H54 (cell line): ENCODE results near the gene RPL3.

ENCODE experiments used
- DNase-seq: peaks from one replicate; pipeline ENCODE4 v3.0.0; 2011; ENCODE audit warnings: low spot score, mixed read lengths; ENCODE audit not compliant: insufficient read length
- FAIRE-seq: peaks from 3 replicates; lab custom pipeline; 2011; peaks lifted over from hg19 to GRCh38; lab: Jason Lieb, UNC
- POLR2A ChIP-seq: IDR thresholded peaks from 2 replicates; pipeline ENCODE4 v1.6.1; 2011; ENCODE audit warnings: low read depth, mild to moderate bottlenecking, low read length

The RPL3 gene

GRCh38 chr22:39303892-39304671 lies 15.3 kb downstream of the RPL3 start:
- no peak for DNase-seq
- TF ChIP-seq POLR2A = no peak
- no peak for FAIRE-seq

- no peak for DNase-seq
- FAIRE-seq = no peak
- no peak for TF ChIP-seq POLR2A
Measured at GRCh38 chr22:39303358-39303757, 16.1 kb downstream of the RPL3 start.

- TF ChIP-seq POLR2A = no peak
- FAIRE-seq = no peak
Measured at GRCh38 chr22:39302431-39302960, 16.9 kb downstream of the RPL3 start.

GRCh38 chr22:39301926-39302325 lies 17.5 kb downstream of the RPL3 start:
- no peak for TF ChIP-seq POLR2A
- FAIRE-seq = no peak
- no peak for DNase-seq

More at GRCh38 chr22:39302431-39302960, 16.9 kb downstream of the RPL3 start:
- DNase-seq = no peak

- FAIRE-seq = no peak
- DNase-seq = no peak
- TF ChIP-seq POLR2A = no peak
Measured at GRCh38 chr22:39301108-39301507, 18.3 kb downstream of the RPL3 start.

- no peak for DNase-seq
- no peak for TF ChIP-seq POLR2A
- no peak for FAIRE-seq
Measured at GRCh38 chr22:39300186-39300830, 19.1 kb downstream of the RPL3 start.

GRCh38 chr22:39299829-39300178 lies 19.6 kb downstream of the RPL3 start:
- DNase-seq = peak; percentile 28
- FAIRE-seq = no peak
- no peak for TF ChIP-seq POLR2A

- DNase-seq (no peak), FAIRE-seq (no peak)
- no peak for TF ChIP-seq POLR2A
Measured at GRCh38 chr22:39298241-39298987, 21.0 kb downstream of the RPL3 start.

GRCh38 chr22:39297490-39298240 lies 21.8 kb downstream of the RPL3 start:
- FAIRE-seq = no peak
- no peak for DNase-seq
- no peak for TF ChIP-seq POLR2A

- no peak for TF ChIP-seq POLR2A
- no peak for DNase-seq
- no peak for FAIRE-seq
Measured at GRCh38 chr22:39296981-39297489, 22.4 kb downstream of the RPL3 start.

GRCh38 chr22:39296535-39296934 lies 22.9 kb downstream of the RPL3 start:
- DNase-seq = no peak
- FAIRE-seq = no peak
- TF ChIP-seq POLR2A = no peak

- FAIRE-seq (no peak), DNase-seq (no peak)
- TF ChIP-seq POLR2A = no peak
Measured at GRCh38 chr22:39294571-39295468, 24.6 kb downstream of the RPL3 start.
